H1 (cell line): Measurements from ENCODE around the gene HMMR. TPM values are rescaled to one million over a fixed set of nuclear protein-coding genes. Genes with fewer than 3 reads are reported as not detected.

ENCODE experiments used
- BRCA1 ChIP-seq: IDR thresholded peaks from 2 replicates; pipeline ENCODE4 v1.6.1; 2012; ENCODE audit warnings: low read depth, low read length, improper control_type of control experiment
- CHD1 ChIP-seq: IDR thresholded peaks from 2 replicates; pipeline ENCODE4 v1.6.1; 2012; ENCODE audit warnings: low read depth, low read length, improper control_type of control experiment
- CREB1 ChIP-seq: IDR thresholded peaks from 2 replicates; pipeline ENCODE4 v1.6.1; 2012; ENCODE audit warnings: inconsistent platforms
- EP300 ChIP-seq, 2 experiments: IDR thresholded peaks; 1 replicate in 1 of 2; 2 replicates in 1 of 2; pipeline ENCODE4 v1.6.1; 2011 to 2012; ENCODE audit warnings: low read depth in 2 of 2, low read length in 2 of 2, mild to moderate bottlenecking in 2 of 2, borderline replicate concordance in 1 of 2, inconsistent platforms in 1 of 2, moderate library complexity in 1 of 2
- GTF2F1 ChIP-seq: IDR thresholded peaks from 2 replicates; pipeline ENCODE4 v1.6.1; 2012; ENCODE audit warnings: low read depth, low read length, improper control_type of control experiment, borderline replicate concordance
- JUND ChIP-seq: IDR thresholded peaks from 2 replicates; pipeline ENCODE4 v1.6.1; 2011; ENCODE audit warnings: mild to moderate bottlenecking, improper control_type of control experiment, low read length
- SP4 ChIP-seq: IDR thresholded peaks from 2 replicates; pipeline ENCODE4 v1.6.1; 2012; ENCODE audit warnings: low read length, inconsistent platforms
- TBP ChIP-seq: IDR thresholded peaks from 2 replicates; pipeline ENCODE4 v1.6.1; 2011; ENCODE audit warnings: low read depth, low read length, improper control_type of control experiment
- ZNF274 ChIP-seq: IDR thresholded peaks from 2 replicates; pipeline ENCODE4 v1.7.0; 2012; ENCODE audit warnings: low read length, borderline replicate concordance; ENCODE audit errors: extremely low read depth
- polyA plus RNA-seq, 7 experiments: library from polyadenylated mRNA; depleted of rRNA in 3 of 7; stranded (reverse) in 5 of 7; unstranded in 2 of 7; fragments of >200 nt in 5 of 7; fragments of 200-250 nt in 2 of 7; gene quantifications; 1 replicate in 5 of 7; 2 replicates in 1 of 7; 4 replicates in 1 of 7; pipeline versions ENCODE4 v1.2.1 to v1.2.3, GENCODE V29; 2011 to 2013; ENCODE audit warnings: missing spikeins in 2 of 7, mixed read lengths in 2 of 7
- total RNA-seq: library from RNA; stranded (reverse); fragmentation: NEBNext Ultra II Directional; extraction: Animal tissue kit (Norgen Biotek cat#: 25700); gene quantifications from 2 replicates; pipeline ENCODE4 v1.2.1, GENCODE V29; 2021
- TF ChIP-seq, protein P1 (sequence below): fragments of 300-600 bp; sonication (generic); IDR thresholded peaks from 2 replicates; pipeline ENCODE4 v1.7.1; 2012; ENCODE audit warnings: low read length, moderate library complexity, mild to moderate bottlenecking, inconsistent platforms; ENCODE audit not compliant: insufficient replicate concordance

The HMMR gene
- total and polyA plus RNA-seq, 2 of the 8 experiments (the other 6 are each of a cell fraction or from before 2014, with no cell fraction given) = 17.5 to 77.3 TPM

DNA sequence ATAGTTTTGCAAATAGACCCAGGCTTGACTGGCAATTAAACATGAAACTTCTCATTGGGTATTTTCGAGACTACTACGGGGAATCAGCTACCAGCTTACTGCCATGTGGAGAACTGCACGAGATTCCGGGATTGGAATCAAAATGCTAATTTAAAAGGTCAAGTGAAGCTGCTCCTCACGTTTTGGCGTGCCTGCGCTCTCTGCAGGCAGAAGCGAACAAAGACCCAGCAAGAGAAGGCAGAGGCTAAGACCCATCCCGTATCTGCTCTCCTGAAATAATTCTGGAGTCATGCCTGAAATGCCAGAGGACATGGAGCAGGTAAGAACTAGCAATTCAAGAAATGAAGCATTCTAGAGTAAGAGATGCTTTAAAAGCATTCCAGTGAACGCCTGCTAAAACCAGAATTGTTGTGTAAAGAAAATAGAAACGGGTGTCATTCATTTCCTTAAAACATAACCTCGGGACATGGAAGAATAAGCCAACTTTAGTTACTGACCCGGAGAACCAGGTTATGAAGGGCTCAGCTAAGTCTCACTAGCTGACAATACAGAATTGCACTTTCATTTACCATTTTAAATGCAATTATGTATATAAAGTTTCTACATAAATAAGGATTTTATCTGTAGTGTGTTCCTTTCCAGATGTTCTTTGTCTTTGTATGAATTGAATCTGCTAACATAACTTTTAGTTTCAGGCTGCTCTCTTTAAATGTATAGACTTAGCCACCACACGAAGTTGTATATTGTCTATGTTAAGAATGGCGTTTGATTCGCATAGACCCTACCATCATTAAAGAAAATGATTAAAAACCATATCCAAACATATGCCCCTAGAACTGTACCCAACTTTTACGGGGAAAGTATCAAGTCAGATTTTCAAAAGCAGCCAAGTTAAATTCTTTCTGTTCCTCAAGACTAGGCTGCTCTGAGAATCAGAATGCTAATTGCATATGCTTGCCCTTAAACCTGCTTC lies 43.0 kb downstream of the HMMR start (continued):
- TF ChIP-seq BRCA1 = no peak
- no peak for TF ChIP-seq ZNF274
- TF ChIP-seq CHD1 = no peak; the same call in 1 of the 2 replicates
- TF ChIP-seq TBP = peak; percentile 95
- peak; percentile 33; the same call in 1 of the 2 replicates for TF ChIP-seq CREB1
- TF ChIP-seq JUND = no peak
- TF ChIP-seq, protein P1, sequence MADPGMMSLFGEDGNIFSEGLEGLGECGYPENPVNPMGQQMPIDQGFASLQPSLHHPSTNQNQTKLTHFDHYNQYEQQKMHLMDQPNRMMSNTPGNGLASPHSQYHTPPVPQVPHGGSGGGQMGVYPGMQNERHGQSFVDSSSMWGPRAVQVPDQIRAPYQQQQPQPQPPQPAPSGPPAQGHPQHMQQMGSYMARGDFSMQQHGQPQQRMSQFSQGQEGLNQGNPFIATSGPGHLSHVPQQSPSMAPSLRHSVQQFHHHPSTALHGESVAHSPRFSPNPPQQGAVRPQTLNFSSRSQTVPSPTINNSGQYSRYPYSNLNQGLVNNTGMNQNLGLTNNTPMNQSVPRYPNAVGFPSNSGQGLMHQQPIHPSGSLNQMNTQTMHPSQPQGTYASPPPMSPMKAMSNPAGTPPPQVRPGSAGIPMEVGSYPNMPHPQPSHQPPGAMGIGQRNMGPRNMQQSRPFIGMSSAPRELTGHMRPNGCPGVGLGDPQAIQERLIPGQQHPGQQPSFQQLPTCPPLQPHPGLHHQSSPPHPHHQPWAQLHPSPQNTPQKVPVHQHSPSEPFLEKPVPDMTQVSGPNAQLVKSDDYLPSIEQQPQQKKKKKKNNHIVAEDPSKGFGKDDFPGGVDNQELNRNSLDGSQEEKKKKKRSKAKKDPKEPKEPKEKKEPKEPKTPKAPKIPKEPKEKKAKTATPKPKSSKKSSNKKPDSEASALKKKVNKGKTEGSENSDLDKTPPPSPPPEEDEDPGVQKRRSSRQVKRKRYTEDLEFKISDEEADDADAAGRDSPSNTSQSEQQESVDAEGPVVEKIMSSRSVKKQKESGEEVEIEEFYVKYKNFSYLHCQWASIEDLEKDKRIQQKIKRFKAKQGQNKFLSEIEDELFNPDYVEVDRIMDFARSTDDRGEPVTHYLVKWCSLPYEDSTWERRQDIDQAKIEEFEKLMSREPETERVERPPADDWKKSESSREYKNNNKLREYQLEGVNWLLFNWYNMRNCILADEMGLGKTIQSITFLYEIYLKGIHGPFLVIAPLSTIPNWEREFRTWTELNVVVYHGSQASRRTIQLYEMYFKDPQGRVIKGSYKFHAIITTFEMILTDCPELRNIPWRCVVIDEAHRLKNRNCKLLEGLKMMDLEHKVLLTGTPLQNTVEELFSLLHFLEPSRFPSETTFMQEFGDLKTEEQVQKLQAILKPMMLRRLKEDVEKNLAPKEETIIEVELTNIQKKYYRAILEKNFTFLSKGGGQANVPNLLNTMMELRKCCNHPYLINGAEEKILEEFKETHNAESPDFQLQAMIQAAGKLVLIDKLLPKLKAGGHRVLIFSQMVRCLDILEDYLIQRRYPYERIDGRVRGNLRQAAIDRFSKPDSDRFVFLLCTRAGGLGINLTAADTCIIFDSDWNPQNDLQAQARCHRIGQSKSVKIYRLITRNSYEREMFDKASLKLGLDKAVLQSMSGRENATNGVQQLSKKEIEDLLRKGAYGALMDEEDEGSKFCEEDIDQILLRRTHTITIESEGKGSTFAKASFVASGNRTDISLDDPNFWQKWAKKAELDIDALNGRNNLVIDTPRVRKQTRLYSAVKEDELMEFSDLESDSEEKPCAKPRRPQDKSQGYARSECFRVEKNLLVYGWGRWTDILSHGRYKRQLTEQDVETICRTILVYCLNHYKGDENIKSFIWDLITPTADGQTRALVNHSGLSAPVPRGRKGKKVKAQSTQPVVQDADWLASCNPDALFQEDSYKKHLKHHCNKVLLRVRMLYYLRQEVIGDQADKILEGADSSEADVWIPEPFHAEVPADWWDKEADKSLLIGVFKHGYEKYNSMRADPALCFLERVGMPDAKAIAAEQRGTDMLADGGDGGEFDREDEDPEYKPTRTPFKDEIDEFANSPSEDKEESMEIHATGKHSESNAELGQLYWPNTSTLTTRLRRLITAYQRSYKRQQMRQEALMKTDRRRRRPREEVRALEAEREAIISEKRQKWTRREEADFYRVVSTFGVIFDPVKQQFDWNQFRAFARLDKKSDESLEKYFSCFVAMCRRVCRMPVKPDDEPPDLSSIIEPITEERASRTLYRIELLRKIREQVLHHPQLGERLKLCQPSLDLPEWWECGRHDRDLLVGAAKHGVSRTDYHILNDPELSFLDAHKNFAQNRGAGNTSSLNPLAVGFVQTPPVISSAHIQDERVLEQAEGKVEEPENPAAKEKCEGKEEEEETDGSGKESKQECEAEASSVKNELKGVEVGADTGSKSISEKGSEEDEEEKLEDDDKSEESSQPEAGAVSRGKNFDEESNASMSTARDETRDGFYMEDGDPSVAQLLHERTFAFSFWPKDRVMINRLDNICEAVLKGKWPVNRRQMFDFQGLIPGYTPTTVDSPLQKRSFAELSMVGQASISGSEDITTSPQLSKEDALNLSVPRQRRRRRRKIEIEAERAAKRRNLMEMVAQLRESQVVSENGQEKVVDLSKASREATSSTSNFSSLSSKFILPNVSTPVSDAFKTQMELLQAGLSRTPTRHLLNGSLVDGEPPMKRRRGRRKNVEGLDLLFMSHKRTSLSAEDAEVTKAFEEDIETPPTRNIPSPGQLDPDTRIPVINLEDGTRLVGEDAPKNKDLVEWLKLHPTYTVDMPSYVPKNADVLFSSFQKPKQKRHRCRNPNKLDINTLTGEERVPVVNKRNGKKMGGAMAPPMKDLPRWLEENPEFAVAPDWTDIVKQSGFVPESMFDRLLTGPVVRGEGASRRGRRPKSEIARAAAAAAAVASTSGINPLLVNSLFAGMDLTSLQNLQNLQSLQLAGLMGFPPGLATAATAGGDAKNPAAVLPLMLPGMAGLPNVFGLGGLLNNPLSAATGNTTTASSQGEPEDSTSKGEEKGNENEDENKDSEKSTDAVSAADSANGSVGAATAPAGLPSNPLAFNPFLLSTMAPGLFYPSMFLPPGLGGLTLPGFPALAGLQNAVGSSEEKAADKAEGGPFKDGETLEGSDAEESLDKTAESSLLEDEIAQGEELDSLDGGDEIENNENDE = peak; percentile 48
- no peak for TF ChIP-seq EP300 (IDR thresholded peaks at IDR 0.05; ENCODE audit: borderline replicate concordance in 1 of 2, low read depth in 2 of 2, low read length in 2 of 2)
- no peak for TF ChIP-seq SP4
- TF ChIP-seq GTF2F1 = peak; percentile 90
